NCI-H226 (cell line): ENCODE data around the gene CD1B.
"Not testable (repeated sequence)": the region's sequence is repeated elsewhere in the genome, so short reads cannot be mapped to it uniquely, and the experiment has no call there.

ENCODE experiments used
- DNase-seq: peaks from one replicate; pipeline ENCODE4 v3.0.0-alpha.2; 2015

Gene CD1B

DNA sequence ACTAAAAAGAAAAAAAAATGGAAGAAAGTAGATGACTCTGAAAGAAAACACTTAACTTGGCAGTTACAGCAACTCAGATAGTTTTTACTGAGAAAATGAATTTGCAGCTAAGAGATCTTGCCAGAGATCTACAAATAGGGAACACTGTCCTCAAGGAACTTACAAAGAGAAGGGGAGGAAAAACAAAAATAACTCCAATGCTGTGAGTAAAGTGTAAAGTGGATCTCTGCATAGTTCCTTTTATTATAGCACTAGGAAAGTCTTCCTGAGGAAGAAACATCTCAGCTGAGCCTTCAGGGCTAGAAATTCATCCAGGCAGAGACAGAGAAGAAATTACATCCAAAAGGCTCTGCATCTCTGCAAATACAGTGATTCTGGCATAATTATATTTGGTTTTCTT is 3.9 kb downstream of the CD1B start:
- DNase-seq, result no peak

DNA sequence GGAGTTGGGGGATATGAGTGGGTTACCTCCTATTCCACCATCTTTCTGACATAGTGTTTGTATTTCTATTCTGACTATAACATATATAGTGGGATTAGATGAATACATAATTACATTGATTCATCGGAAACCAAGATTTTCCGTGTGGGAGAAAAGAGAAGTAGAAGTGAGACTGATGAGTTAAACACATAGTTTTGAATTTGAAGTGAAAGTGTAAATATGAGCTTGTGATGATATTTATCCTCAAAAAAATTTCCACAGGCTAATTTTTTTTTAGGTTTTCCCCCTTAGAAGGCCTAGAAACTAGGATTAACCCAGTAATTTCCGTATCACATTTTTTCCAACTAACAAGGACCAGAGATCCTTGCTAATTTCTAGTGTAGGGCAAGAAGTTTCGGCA is 6.9 kb downstream of the CD1B start:
- no peak for DNase-seq

DNA sequence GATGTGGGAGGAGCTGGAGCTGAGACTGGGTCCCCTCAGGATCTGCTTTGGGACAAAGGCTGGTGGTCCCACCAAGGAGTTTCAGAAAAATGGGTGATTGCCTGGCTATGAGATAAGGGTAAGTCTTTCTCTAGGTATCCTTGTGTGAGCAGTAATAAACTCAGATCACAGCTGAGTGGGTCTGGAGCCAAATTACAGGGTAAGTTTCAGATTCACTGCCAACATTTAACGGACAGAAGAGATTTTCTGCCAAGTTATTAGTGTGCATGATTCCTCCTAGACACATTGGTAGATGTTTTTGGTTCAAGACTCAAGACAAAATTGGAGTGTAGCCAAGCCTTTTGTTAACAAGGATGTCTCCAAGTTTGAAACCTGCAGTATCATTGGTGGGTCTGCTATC is 7.5 kb downstream of the CD1B start:
- no peak for DNase-seq

DNA sequence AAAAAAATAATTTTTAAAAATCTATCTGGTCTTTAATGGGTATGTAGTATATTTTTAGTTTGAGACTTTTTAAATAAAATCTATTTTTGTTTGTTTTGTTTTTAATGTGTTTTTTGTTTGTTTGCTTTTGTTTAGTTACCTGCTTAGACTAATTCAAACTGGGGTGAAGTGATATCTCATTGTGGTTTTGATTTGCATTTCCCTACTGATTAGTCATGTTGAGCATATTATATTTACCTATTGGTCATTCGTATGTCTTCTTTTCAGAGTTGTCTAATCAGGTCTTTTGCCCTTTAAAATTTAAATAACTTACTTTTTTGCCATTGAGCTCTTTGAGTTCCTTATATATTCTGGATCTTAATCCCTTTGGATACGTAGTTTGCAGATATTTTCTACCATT is 20.3 kb downstream of the CD1B start:
- no peak for DNase-seq

DNA sequence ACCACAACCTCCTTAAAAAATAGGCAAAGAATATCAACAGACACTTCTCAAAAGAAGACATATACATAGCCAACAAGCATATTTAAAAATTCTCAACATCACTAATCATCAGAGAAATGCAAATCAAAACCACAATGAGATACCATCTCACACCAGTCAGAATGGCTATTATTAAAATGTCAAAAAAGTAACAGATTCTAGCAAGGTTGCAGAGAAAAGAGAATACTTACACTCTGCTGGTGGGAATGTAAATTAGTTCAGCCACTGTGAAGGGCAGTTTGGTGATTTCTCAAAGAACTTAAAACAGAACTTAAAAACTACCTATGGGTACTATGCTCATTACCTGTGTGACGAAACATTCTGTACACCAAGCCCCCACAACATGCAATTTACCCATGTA is 20.7 kb downstream of the CD1B start:
- no peak for DNase-seq

DNA sequence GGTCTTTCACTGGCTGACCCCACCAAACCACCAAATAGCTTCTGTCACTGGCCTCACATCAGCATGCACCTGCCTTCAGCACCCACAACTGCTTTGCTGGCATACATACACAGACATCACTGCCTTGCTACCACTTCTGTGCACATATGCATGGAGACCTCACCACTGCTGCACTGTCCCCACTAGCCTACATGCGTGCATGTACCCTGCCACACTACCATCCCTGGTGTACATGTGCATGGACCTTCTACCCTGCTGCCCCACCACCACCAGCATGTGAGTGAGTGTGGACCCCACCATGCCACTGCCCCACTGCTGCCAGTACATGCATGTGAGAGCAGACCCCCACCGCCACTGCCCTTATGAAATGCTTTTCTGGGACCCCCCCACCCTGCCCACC is 35.5 kb downstream of the CD1B start:
- DNase-seq, result no peak

DNA sequence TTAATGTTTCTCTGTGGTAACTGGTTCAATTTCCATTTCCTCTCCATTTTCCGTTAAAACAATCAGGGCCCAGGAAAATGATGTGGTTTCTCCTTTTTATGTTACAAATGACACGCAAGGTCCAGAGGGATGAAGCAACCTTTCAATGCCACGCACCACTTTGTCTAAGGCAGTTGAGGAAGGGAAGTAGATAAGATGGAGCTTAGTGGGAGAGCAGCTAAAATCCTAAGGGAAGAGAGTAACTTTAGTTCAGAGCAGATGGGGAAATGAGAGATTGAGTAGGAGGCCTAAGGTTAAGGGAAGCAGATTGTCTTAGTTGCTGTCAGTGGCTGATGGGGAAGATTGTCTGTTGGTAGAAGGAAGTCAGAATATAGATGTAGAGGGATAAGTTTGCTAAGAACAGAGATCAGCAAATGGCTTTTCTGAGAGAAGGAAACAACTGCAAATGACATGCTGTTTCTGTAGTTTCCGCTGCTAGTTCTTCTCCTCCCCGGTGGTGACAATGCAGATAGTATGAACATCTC is 40.9 kb downstream of the CD1B start:
- no peak for DNase-seq

DNA sequence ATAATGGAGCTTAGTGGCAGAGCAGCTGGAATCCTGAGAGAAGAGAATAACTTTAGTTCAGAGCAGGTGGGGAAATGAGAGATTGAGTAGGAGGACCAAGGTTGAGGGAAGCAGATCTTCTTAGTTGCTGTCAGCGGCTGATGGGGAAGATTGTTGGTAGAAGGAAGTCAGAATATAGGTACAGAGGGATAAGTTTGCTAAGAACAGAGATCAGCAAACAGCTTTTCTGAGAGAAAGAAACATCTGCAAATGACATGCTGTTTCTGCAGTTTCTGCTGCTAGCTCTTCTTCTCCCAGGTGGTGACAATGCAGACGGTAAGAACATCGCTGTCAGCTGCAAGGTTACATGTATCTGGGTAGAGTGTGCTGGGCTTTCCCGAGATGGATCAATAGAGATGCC is 41.5 kb downstream of the CD1B start, which contains the start of gene CD1C:
TSS of gene CD1C (plus strand) at position 113 of the 400 bp plus-strand sequence. CDS start at position 255, 142 bp downstream.
- no peak for DNase-seq

DNA sequence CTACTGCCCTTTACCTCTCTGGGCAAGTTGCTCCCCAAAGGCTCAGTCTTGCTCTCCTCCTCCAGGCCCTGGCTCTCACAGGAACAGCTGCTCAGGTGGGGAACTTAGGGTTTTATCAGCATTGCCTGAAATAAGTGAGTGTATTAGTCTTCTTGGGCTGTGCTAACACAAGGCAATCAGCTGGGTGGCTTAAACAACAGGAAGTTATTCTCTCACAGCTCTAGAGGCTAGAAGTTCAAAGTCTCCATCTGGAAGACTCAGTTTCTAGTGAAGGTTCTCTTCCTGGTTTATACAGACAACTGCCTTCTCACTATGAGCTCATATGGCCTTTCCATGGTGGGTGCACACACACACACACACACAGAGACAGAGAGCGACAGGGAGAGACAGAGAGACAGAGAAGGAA is 44.4 kb downstream of the CD1B start:
- DNase-seq, result no peak

DNA sequence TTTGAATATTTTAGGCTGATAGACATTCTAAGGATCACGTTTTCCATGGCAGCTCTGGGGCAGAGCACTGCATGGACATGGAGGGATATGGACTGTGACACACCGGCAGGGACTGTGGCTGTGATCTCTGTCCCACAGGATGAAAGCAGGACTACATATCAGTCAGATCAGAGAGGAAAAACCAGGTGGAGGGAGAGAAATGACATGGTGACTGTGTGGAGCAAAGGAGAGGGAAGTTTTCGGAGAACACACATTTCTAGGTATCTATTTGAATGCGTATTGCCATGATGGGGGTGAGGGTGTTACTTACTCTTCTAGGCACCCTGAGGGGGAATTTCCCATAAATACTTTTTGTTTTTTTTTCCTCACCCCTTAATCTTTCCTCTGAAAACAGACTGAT is 44.8 kb downstream of the CD1B start:
- no peak for DNase-seq

DNA sequence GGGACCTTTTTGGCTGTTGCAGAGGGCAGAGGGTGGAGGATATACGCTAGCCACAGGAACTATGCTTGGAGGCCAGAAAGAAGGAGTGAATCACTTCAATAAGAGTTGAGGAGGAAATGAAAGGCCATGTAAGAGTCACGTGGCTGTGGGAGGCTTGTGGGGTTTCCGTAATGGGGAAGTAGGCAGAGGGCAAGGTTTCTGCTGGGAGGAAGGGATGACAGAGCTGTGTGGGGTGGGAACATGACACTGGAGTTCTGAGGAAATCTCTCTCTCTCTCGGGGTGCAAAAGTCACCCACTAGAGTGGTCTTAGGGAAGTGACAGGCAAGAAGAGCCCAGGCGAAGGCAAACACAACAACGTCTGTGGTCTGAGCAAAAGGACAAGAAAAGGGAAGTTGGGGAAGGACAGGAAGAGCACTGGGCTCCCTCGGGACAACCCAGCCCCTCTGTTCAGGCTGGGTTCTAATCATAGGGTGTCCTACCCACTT is 45.5 kb downstream of the CD1B start:
- no peak for DNase-seq

DNA sequence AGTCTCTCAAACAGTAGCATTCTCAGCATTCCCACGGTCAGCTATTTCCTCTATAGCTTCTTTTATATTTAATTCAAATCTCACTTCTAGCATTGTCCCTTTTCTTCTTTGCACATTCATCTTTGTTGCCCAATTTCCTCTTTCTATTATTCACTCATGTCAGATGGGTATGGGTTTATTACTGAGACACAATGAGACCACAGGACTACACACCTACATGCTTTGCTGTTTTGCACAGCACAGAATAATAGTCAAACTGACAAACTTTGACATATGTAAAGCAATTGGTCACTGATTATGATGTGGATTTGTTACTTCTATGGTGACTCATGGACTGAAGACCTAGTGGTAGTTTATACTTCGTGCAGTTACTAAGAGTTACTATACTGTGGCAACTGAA is 47.4 kb downstream of the CD1B start:
- DNase-seq, result no peak

DNA sequence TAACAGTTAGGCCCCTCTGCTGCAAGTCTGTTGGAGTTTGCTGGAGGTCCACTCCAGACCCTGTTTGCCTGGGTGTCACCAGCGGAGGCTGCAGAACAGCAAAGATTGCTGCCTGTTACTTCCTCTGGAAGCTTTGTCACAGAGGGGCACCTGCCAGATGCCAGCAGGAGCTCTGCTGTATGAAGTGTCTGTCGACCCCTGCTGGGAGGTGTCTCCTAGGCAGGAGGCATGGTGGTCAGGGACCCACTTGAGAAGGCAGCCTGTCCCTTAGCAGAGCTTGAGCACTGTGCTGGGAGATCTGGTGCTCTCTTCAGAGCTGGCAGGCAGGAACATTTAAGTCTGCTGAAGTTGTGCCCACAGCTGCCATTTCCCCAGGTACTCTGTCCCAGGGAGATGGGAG is 48.9 kb downstream of the CD1B start:
- not testable (repeated sequence) for DNase-seq
